ENCODE results near the gene HIPK2. TPM values are rescaled to one million over a fixed set of nuclear protein-coding genes. Genes with fewer than 3 reads are reported as not detected.

The HIPK2 gene
- total RNA-seq, 4 donors from 2014 or later = 20.9 to 40.9 (median 26.7) TPM

GRCh38 chr7:139777133-139777891 is 486 bp downstream of the HIPK2 start:
- WGBS = 1% methylated on average over 24 of the region's 102 CpGs
- Histone ChIP-seq H3K27me3 (no peaks in the 10 kb centered on the region), H3K4me3 (peak overlapping the region; percentile 80 to 93 (median 89)), H3K27ac (replicated peaks in 1 of 4) (peak overlapping the region; percentile 94 to 95 (median 95)), H3K4me1 (peaks cover 19 to 47% (median 34%) of the 10 kb centered on the region in 4 donors), H3K9me3 (no peaks in the 10 kb centered on the region), H3K36me3 (peaks cover 0 to 7% (median 0%) of the 10 kb centered on the region in 4 donors)
- TF ChIP-seq EP300 (IDR thresholded peaks at IDR 0.05) (no peak), POLR2A (IDR thresholded peaks at IDR 0.05; ENCODE audit: low read depth) (no peak), POLR2AphosphoS5 (IDR thresholded peaks at IDR 0.05) (no peak), CTCF (IDR thresholded peaks at IDR 0.05) (no peak)
- intact Hi-C loops (cut with DNase I) = loop anchor here (2.0 to 10.0 kb wide), 4 partner anchors 40 to 225 kb away; no protein-coding TSS in a partner anchor
- no peak for DNase-seq (ENCODE audit: extremely low spot score)

GRCh38 chr7:139776486-139777132 is 1.2 kb downstream of the HIPK2 start:
- no peaks in the 10 kb centered on the region for H3K27me3 ChIP-seq
- peaks cover 0 to 7% (median 0%) of the 10 kb centered on the region in 4 donors for H3K36me3 ChIP-seq
- under 1% methylated on average over 26 of the region's 26 CpGs for WGBS
- H3K4me3 ChIP-seq = peak overlapping the region; percentile 80 to 93 (median 89)
- TF ChIP-seq POLR2AphosphoS5 (IDR thresholded peaks at IDR 0.05) (peak in 1 of 2 donors; percentile 28), POLR2A (IDR thresholded peaks at IDR 0.05; ENCODE audit: low read depth) (no peak)
- peak overlapping the region; percentile 94 to 95 (median 95) for H3K27ac ChIP-seq (replicated peaks in 1 of 4)
- peaks cover 23 to 47% (median 38%) of the 10 kb centered on the region in 4 donors for H3K4me1 ChIP-seq
- no peak for DNase-seq (ENCODE audit: extremely low spot score)
- no peaks in the 10 kb centered on the region for H3K9me3 ChIP-seq
- intact Hi-C loops (cut with DNase I) = loop anchor here (2.0 to 10.0 kb wide), 4 partner anchors 39 to 226 kb away; no protein-coding TSS in a partner anchor

GRCh38 chr7:139775829-139776266 is 1.9 kb downstream of the HIPK2 start:
- TF ChIP-seq EP300 (IDR thresholded peaks at IDR 0.05) = no peak
- peak; percentile 70 to 76 (median 74) for TF ChIP-seq CTCF (IDR thresholded peaks at IDR 0.05)
- no peak for TF ChIP-seq POLR2A (IDR thresholded peaks at IDR 0.05; ENCODE audit: low read depth)
- peak; percentile 32 to 54 for TF ChIP-seq POLR2AphosphoS5 (IDR thresholded peaks at IDR 0.05)
- H3K36me3 ChIP-seq = peaks cover 0 to 7% (median 0%) of the 10 kb centered on the region in 4 donors
- H3K27me3 ChIP-seq = no peaks in the 10 kb centered on the region
- WGBS = 0% methylated on average over 11 of the region's 11 CpGs
- intact Hi-C loops (cut with DNase I) = loop anchor here (2.0 to 10.0 kb wide), 4 partner anchors 39 to 227 kb away; no protein-coding TSS in a partner anchor
- H3K27ac ChIP-seq (replicated peaks in 1 of 4) = peak overlapping the region; percentile 94 to 95 (median 95)
- DNase-seq (ENCODE audit: extremely low spot score) = no peak
- H3K4me3 ChIP-seq = peak overlapping the region; percentile 80 to 93 (median 89)
- no peaks in the 10 kb centered on the region for H3K9me3 ChIP-seq
- H3K4me1 ChIP-seq = peaks cover 25 to 47% (median 41%) of the 10 kb centered on the region in 4 donors

- Histone ChIP-seq H3K27ac (replicated peaks in 1 of 4) (no peak overlapping the region), H3K4me3 (no peak overlapping the region), H3K27me3 (no peaks in the 10 kb centered on the region), H3K36me3 (peaks cover 0 to 18% (median 3%) of the 10 kb centered on the region in 4 donors), H3K9me3 (no peaks in the 10 kb centered on the region), H3K4me1 (peaks cover 35 to 47% (median 43%) of the 10 kb centered on the region in 4 donors)
- 65% methylated on average over 1 of the region's 1 CpG for WGBS
- no peak for DNase-seq (ENCODE audit: extremely low spot score)
- no peak for TF ChIP-seq POLR2AphosphoS5 (IDR thresholded peaks at IDR 0.05)
- no peak for TF ChIP-seq CTCF (IDR thresholded peaks at IDR 0.05)
- TF ChIP-seq EP300 (IDR thresholded peaks at IDR 0.05) = no peak
- TF ChIP-seq POLR2A (IDR thresholded peaks at IDR 0.05; ENCODE audit: low read depth) = no peak
- intact Hi-C loops (cut with DNase I) = loop anchor here (10.0 kb wide), 1 partner anchor 70 kb away; no protein-coding TSS in a partner anchor
Measured at GRCh38 chr7:139774376-139774775, 3.4 kb downstream of the HIPK2 start.
